Cerebellar cortex (tissue), 1 donor: ENCODE measurements around the gene HADH.
"Not testable (repeated sequence)": the region's sequence is repeated elsewhere in the genome, so short reads cannot be mapped to it uniquely, and the experiment has no call there.

Experiments used
- DNase-seq: peaks from one replicate; pipeline ENCODE4 v3.0.0-alpha.2; 2015; ENCODE audit warnings: low spot score

Gene HADH

GRCh38 chr4:107989537-107990386 is at the start of gene HADH:
TSS of gene HADH (plus strand) at chr4:107989889. CDS start at chr4:107989933, 44 bp downstream.
- peak; percentile 94 for DNase-seq

DNA sequence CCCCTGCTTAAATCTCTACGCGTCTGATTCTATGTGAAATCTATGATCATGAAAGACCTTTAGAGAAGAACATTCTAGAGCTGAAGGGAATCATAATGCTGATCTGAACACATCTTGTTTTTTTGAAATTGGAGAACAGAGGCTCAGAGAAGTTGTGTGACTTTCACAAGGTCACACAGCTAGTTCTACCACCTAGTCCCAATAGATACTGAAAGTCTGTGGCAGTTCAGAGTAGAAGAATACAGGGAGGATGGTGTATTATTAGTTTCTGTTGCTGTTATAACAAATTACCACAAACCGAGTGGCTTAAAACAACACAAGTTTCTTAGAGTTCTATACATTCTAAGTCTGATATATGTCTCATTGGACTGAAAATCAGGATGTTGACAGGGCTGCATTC is 43.9 kb upstream of the HADH start:
- no peak for DNase-seq

GRCh38 chr4:107950746-107951540 is 38.7 kb upstream of the HADH start:
- no peak for DNase-seq

DNA sequence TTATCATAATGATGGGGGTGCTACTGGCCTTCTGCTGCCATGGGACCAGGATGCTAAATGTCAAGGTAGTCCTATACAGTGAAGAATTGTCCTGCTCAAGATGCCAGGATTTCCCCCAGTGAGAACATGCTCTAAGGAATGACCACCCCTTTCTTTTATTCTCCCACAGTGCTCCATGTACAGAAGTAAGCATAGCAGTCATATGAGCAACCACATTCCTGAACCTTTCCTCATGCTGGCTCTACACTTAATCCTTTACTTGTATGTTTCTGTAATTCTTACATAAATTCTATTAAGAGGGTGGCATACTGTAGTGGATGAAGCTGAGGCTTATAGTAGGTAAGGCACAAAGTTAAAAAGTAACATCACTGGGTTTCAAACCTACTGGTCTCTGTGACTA is 38.1 kb upstream of the HADH start:
- no peak for DNase-seq

- DNase-seq, result no peak
Measured at GRCh38 chr4:107956011-107956410, 33.7 kb upstream of the HADH start.

- no peak for DNase-seq
Measured at GRCh38 chr4:107966903-107967302, 22.8 kb upstream of the HADH start.

DNA sequence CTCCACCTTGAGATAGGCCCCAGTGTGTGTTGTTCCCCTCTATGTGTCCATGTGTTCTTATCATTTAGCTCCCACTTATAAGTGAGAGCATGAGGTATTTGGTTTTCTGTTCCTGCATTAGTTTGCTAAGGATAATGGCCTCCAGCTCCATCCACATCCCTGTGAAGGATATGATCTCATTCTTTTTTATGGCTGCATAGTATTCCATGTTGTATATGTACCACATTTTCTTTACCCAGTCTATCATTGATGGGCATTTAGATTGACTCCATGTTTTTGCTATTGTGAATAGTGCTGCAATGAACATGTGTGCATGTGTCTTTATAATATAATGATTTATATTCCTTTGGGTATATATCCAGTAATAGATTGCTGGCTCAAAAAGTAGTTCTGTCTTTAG is 22.2 kb upstream of the HADH start:
- DNase-seq, result not testable (repeated sequence)

GRCh38 chr4:107967921-107968320 is 21.8 kb upstream of the HADH start:
- not testable (repeated sequence) for DNase-seq

DNA sequence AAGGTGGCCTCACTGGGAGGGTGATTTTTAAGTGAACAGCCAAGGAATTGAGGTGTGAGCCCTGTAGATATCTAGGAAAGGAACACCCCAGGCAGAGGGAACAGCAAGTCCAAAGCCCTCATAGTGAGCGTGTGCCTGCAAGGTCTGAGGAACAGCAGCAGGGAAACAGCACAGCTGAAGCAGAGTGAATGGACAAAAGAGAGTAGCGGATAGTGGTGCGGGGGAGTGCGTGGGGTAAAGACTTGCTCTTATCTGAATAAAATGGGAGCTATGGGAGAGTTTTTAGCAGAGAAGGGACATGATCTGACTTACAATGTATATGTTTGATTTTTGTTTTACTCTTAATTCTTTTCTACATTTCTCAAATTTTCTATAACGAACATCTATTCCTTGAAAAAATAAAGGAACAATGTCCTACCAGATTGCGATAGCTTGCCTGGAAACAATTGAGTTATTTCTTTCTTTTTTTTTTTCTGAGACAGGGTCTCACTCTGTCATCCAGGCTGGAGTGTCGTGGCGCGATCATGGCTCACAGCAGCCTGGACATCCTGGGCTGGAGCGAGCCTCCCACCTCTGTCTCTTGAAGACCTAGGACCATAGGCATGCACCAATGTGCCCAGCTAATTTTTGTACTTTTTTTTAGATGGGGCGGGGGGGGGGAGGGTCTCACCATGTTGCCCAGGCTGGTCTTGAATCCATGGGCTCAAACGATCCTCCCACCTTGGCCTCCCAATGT is 19.5 kb upstream of the HADH start:
- no peak for DNase-seq

GRCh38 chr4:107972605-107973004 is 17.1 kb upstream of the HADH start:
- DNase-seq, result no peak

DNA sequence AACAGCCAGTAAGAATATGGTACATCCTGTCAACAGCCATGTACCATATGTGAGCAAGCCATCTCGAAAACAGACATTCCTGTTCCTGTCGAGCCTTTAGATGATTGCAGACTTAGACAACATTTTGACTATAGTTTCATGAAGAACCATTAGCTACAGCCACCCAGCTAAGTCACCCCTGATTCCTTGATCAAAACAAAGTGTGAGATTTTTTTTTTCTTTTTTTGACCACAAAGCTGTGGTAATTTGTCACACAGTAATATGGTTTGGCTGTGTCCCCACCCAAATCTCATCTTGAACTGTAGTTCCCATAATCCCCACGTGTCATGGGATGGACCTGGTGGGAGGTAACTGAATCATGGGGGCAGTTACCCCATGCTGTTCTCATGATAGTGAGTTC is 15.2 kb upstream of the HADH start:
- no peak for DNase-seq

DNA sequence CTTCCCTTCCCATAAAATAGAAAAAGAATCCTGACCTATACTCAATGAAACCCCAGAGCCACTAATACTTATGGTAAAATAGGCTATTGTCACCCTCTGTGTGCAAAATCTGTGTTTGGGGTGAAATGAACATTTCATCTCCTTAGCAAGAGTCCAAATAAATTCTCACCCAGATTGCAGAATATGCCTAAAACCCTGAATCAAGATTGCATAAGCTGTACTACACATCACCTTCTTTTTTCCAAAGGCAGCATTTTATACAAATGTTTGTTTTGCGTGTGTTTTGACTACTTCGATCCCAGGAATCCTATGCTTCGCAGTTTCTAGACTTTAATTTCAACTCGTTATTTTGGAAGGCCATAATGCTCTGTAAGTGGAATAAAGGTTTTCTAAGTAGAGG is 12.2 kb upstream of the HADH start:
- no peak for DNase-seq

DNA sequence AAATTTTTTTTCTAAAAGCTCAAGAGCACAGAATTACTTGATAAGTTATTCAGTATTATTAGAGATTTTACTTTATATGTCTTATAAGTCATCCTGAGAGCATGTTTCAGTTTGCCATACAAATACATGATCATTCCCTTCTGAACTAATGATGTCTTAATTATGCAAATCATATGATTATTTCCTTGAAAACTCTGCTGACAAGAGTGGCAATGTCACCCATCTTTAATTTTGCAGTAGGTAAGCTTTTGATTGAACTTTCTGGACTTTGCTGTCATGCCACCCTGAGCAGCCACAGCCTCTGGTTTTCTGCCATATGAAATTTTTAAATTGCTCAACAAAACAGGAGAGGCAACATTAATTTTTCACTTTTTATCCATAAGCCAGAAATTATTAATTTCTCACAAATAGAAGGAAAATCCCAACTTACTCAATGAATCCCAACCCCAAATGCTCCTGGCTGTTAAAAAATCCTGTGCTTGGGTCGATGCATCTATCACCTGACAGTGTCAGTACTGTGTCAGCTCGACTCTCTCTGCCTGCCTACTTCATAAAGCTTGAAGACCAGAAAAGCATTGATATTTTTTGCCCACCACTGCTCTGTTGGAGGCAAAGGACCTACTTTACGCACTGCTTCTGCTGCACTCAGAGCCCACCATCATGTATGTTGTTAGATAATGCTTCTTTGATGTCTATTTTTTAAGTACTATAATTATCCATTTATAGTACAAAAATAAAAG is 11.6 kb upstream of the HADH start:
- no peak for DNase-seq

- no peak for DNase-seq
Measured at GRCh38 chr4:107978716-107979451, 10.8 kb upstream of the HADH start.

GRCh38 chr4:107987916-107988762 is 1.6 kb upstream of the HADH start:
- DNase-seq, result no peak

- no peak for DNase-seq
Measured at GRCh38 chr4:107988763-107989035, 990 bp upstream of the HADH start.

- DNase-seq, result no peak
Measured at GRCh38 chr4:107989162-107989536, 540 bp upstream of the HADH start.

- DNase-seq, result no peak
Measured at GRCh38 chr4:107991945-107992630, 2.4 kb downstream of the HADH start.

DNA sequence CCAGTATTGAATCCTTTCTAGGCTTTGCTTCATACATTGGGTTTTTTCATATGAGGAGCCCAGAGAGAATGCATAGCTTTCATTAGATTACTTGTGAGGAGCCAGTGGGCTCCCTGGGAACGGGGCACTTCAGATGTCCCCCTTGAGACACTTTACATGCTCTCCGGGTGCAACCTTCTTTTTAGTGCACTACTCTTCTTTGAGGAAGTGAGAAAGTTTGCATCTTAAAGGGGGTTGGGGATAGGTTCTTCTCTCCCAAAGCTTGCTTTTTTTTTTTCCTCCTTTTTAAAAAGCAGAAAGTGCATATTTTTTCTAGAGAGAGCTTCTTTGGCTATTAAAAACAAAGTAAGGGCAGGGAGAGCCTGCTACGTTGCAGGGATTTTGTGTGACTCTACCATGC is 4.3 kb downstream of the HADH start:
- no peak for DNase-seq

DNA sequence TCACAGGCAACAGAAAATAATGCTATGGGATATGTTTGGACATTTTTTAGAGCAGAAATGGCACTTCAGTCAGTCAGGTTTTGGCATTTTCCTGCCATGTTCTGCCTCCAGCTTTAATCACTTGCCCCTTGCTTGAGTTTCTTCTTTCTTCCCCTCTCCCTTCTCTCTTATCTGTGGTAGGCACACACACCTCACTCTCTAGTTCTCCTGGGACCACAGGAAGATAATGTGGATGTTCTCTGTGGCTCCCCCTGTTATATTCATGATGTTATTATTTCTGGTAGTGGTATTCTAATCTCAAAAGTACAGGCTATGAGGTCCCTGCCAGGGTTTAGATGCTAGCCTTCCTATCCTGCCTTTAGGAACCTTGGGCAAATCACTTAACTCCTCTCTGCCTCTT is 5.2 kb downstream of the HADH start:
- no peak for DNase-seq
